Measurements from ENCODE around the gene FUS. TPM values are rescaled to one million over a fixed set of nuclear protein-coding genes. Genes with fewer than 3 reads are reported as not detected.

The FUS gene
- total and polyA plus RNA-seq, 2 of the 13 experiments (the other 11 are each of a cell fraction or from before 2014, with no cell fraction given): 68.1 to 168 TPM

DNA sequence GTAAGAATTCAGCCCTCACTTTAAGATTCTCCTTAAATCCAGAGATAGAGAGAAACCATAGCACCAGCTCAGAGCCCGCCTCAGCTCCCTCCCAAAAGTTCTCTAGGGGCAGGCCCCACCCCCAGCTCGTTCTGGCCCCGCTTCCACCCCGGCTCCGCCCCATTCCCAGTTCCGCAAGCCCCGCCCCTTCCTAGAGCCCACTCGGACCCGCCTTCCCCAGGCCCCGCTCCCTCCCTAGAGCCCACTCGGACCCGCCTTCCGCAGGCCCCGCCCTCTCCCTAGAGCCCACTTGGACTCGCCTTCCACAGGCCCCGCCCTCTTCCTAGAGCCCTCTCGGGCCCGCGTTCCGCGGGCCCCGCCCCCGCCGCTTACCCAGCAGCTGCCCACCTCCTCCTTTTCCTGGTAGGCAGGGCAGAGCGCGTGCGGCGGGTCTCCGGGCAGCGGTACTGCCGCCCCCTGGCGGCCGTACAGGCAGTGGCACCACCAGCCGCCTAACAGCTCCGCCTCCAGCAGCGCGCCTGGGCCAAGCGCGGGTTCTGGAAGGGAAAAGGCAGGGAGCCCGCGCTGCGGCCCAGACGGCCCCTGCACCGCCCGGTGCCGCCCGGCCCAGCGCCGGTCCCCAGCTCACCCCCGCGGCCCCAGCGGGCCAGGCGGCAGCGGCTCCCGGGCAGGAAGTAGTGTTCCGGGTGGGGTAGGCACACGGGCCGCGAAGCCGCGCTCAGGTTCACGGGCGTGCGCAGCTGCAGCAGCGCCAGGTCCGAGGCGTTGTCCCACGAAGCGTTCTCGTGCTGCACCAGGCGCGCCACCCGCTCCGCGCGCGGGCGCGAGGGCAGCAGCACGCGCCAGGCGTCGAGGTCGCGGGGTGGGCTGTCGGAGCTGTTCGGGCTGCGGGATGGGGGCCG, 37.6 kb upstream of the FUS start (continued):
- TF ChIP-seq, protein P1, sequence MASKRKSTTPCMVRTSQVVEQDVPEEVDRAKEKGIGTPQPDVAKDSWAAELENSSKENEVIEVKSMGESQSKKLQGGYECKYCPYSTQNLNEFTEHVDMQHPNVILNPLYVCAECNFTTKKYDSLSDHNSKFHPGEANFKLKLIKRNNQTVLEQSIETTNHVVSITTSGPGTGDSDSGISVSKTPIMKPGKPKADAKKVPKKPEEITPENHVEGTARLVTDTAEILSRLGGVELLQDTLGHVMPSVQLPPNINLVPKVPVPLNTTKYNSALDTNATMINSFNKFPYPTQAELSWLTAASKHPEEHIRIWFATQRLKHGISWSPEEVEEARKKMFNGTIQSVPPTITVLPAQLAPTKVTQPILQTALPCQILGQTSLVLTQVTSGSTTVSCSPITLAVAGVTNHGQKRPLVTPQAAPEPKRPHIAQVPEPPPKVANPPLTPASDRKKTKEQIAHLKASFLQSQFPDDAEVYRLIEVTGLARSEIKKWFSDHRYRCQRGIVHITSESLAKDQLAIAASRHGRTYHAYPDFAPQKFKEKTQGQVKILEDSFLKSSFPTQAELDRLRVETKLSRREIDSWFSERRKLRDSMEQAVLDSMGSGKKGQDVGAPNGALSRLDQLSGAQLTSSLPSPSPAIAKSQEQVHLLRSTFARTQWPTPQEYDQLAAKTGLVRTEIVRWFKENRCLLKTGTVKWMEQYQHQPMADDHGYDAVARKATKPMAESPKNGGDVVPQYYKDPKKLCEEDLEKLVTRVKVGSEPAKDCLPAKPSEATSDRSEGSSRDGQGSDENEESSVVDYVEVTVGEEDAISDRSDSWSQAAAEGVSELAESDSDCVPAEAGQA (IDR thresholded peaks at IDR 0.05; ENCODE audit: low read depth): 0 out of 2 replicates have a peak, but pooled peaks have one; percentile 31
- TF ChIP-seq, protein P1 (CRISPR knock-in tag; IDR thresholded peaks at IDR 0.05; ENCODE audit: borderline replicate concordance): no peak
- TF ChIP-seq MYNN (CRISPR knock-in tag; IDR thresholded peaks at IDR 0.05; ENCODE audit: low read depth) (no peak), ZNF790 (CRISPR knock-in tag; IDR thresholded peaks at IDR 0.05; ENCODE audit: borderline replicate concordance) (peak; percentile 45; the same call in 1 of the 2 replicates), ATAD3A (CRISPR knock-in tag; IDR thresholded peaks at IDR 0.05) (no peak), ZMAT3 (CRISPR knock-in tag; conservative IDR thresholded peaks at IDR 0.05) (peak; percentile 74; the same call in 1 of the 2 replicates), STAG1 (CRISPR knock-in tag; IDR thresholded peaks at IDR 0.05) (peak; percentile 89), CBX5 (CRISPR knock-in tag; IDR thresholded peaks at IDR 0.05; ENCODE audit: borderline replicate concordance) (0 out of 2 replicates have a peak, but pooled peaks have one; percentile 47), ZNF407 (CRISPR knock-in tag; IDR thresholded peaks at IDR 0.05; ENCODE audit: not compliant biosample characterization) (peak; percentile 61), GATAD1 (CRISPR knock-in tag; IDR thresholded peaks at IDR 0.05) (peak; percentile 80)

Measured in HepG2 (cell line).